Central memory CD8-positive, alpha-beta T cell (primary cell): ENCODE measurements around the gene CLIP1.
"Not testable (repeated sequence)": the region's sequence is repeated elsewhere in the genome, so short reads cannot be mapped to it uniquely, and the experiment has no call there.

ENCODE experiments used
- ATAC-seq: fragments of 150-1000 bp; cut with Tn5 transposase; replicated peaks from 2 replicates; pipeline ENCODE4 v1.10.0; 2022; ENCODE audit warnings: mild to moderate bottlenecking, moderate FRiP score, moderate number of reproducible peaks; ENCODE audit not compliant: poor library complexity, severe bottlenecking; ENCODE audit errors: extremely low read depth
- DNase-seq, 2 donors: peaks; one replicate each; pipeline ENCODE4 v3.0.0; 2021; ENCODE audit warnings: low spot score in 2 of 2
- H3K27ac Mint-ChIP-seq: one replicate; pipeline ENCODE4 v1.8.0; 2022; ENCODE audit warnings: low read depth, mild to moderate bottlenecking, moderate library complexity, mixed read lengths
- H3K27me3 Mint-ChIP-seq: one replicate; pipeline ENCODE4 v1.8.0; 2022; ENCODE audit warnings: mixed read lengths
- H3K36me3 Mint-ChIP-seq: one replicate; pipeline ENCODE4 v1.8.0; 2022; ENCODE audit warnings: mild to moderate bottlenecking, moderate library complexity, mixed read lengths; ENCODE audit not compliant: insufficient read depth
- H3K4me1 Mint-ChIP-seq: one replicate; pipeline ENCODE4 v1.8.0; 2022; ENCODE audit warnings: mixed read lengths
- H3K4me3 Mint-ChIP-seq: one replicate; pipeline ENCODE4 v1.8.0; 2022; ENCODE audit warnings: mild to moderate bottlenecking, moderate library complexity, mixed read lengths
- H3K9me3 Mint-ChIP-seq: one replicate; pipeline ENCODE4 v1.8.0; 2022; ENCODE audit warnings: mixed read lengths

Gene CLIP1

GRCh38 chr12:122422730-122423257, 325 bp upstream of the CLIP1 start:
- H3K27ac Mint-ChIP-seq = peak overlapping the region; percentile 83
- no peaks in the 10 kb centered on the region for H3K27me3 Mint-ChIP-seq
- peaks cover 25% of the 10 kb centered on the region for H3K4me1 Mint-ChIP-seq
- H3K9me3 Mint-ChIP-seq = no peaks in the 10 kb centered on the region
- peaks cover 3% of the 10 kb centered on the region for H3K36me3 Mint-ChIP-seq
- DNase-seq (no peak), ATAC-seq (no peak)
- peak overlapping the region; percentile 87 for H3K4me3 Mint-ChIP-seq

GRCh38 chr12:122421187-122421820, 1.2 kb downstream of the CLIP1 start:
- H3K27ac Mint-ChIP-seq = peak overlapping the region; percentile 89
- H3K27me3 Mint-ChIP-seq = no peaks in the 10 kb centered on the region
- DNase-seq (no peak), ATAC-seq (peak; percentile 5)
- H3K9me3 Mint-ChIP-seq = no peaks in the 10 kb centered on the region
- peaks cover 3% of the 10 kb centered on the region for H3K36me3 Mint-ChIP-seq
- H3K4me1 Mint-ChIP-seq = peaks cover 27% of the 10 kb centered on the region
- H3K4me3 Mint-ChIP-seq = peak overlapping the region; percentile 88

GRCh38 chr12:122420471-122421162, 1.9 kb downstream of the CLIP1 start:
- no peaks in the 10 kb centered on the region for H3K9me3 Mint-ChIP-seq
- peaks cover 3% of the 10 kb centered on the region for H3K36me3 Mint-ChIP-seq
- DNase-seq (no peak), ATAC-seq (no peak)
- peaks cover 27% of the 10 kb centered on the region for H3K4me1 Mint-ChIP-seq
- H3K27ac Mint-ChIP-seq = peak overlapping the region; percentile 89
- H3K27me3 Mint-ChIP-seq = no peaks in the 10 kb centered on the region
- H3K4me3 Mint-ChIP-seq = peak overlapping the region; percentile 88

GRCh38 chr12:122419094-122419493, 3.4 kb downstream of the CLIP1 start:
- not testable (repeated sequence) for H3K4me3 Mint-ChIP-seq, ATAC-seq
- H3K4me1 Mint-ChIP-seq = peaks cover 28% of the 10 kb centered on the region

GRCh38 chr12:122415665-122416064, 6.8 kb downstream of the CLIP1 start:
- H3K36me3 Mint-ChIP-seq, ATAC-seq, H3K27ac Mint-ChIP-seq, H3K4me3 Mint-ChIP-seq, H3K9me3 Mint-ChIP-seq, H3K27me3 Mint-ChIP-seq, DNase-seq: not testable (repeated sequence)
- peaks cover 31% of the 10 kb centered on the region for H3K4me1 Mint-ChIP-seq

More at GRCh38 chr12:122419094-122419493, 3.4 kb downstream of the CLIP1 start:
- not testable (repeated sequence) for H3K9me3 Mint-ChIP-seq, H3K27ac Mint-ChIP-seq, H3K27me3 Mint-ChIP-seq, H3K36me3 Mint-ChIP-seq, DNase-seq

- H3K27me3 Mint-ChIP-seq = no peaks in the 10 kb centered on the region
- H3K9me3 Mint-ChIP-seq = no peaks in the 10 kb centered on the region
- H3K36me3 Mint-ChIP-seq = peaks cover 2% of the 10 kb centered on the region
- ATAC-seq = no peak
- peaks cover 31% of the 10 kb centered on the region for H3K4me1 Mint-ChIP-seq
- no peak for DNase-seq
- H3K4me3 Mint-ChIP-seq = no peak overlapping the region
- peak overlapping the region; percentile 77 for H3K27ac Mint-ChIP-seq
These were observed 8.7 kb downstream of the CLIP1 start for GRCh38 chr12:122413516-122414404.

GRCh38 chr12:122412851-122413433, 9.5 kb downstream of the CLIP1 start:
- H3K27me3 Mint-ChIP-seq = no peaks in the 10 kb centered on the region
- peaks cover 25% of the 10 kb centered on the region for H3K4me1 Mint-ChIP-seq
- no peaks in the 10 kb centered on the region for H3K9me3 Mint-ChIP-seq
- H3K27ac Mint-ChIP-seq = peak overlapping the region; percentile 77
- ATAC-seq (peak; percentile 72), DNase-seq (no peak)
- peak overlapping the region; percentile 38 for H3K4me3 Mint-ChIP-seq
- H3K36me3 Mint-ChIP-seq = peaks cover 2% of the 10 kb centered on the region

GRCh38 chr12:122411537-122411936, 10.9 kb downstream of the CLIP1 start:
- ATAC-seq (no peak), DNase-seq (no peak)
- Mint-ChIP-seq H3K27ac (no peak overlapping the region), H3K9me3 (no peaks in the 10 kb centered on the region), H3K27me3 (no peaks in the 10 kb centered on the region), H3K4me3 (peak overlapping the region; percentile 49), H3K36me3 (peaks cover 2% of the 10 kb centered on the region), H3K4me1 (peaks cover 26% of the 10 kb centered on the region)

GRCh38 chr12:122407208-122407607, 15.3 kb downstream of the CLIP1 start:
- H3K27me3 Mint-ChIP-seq = no peaks in the 10 kb centered on the region
- no peaks in the 10 kb centered on the region for H3K9me3 Mint-ChIP-seq
- ATAC-seq = no peak
- DNase-seq = no peak
- no peak overlapping the region for H3K4me3 Mint-ChIP-seq
- H3K4me1 Mint-ChIP-seq = peaks cover 31% of the 10 kb centered on the region
- H3K27ac Mint-ChIP-seq = peak overlapping the region; percentile 41
- peaks cover 5% of the 10 kb centered on the region for H3K36me3 Mint-ChIP-seq

- no peaks in the 10 kb centered on the region for H3K27me3 Mint-ChIP-seq
- ATAC-seq (no peak), DNase-seq (no peak)
- peaks cover 5% of the 10 kb centered on the region for H3K36me3 Mint-ChIP-seq
- no peak overlapping the region for H3K27ac Mint-ChIP-seq
- peaks cover 30% of the 10 kb centered on the region for H3K4me1 Mint-ChIP-seq
- H3K9me3 Mint-ChIP-seq = no peaks in the 10 kb centered on the region
- H3K4me3 Mint-ChIP-seq = no peak overlapping the region
These were observed 15.7 kb downstream of the CLIP1 start for GRCh38 chr12:122406701-122407164.

GRCh38 chr12:122403831-122404230, 18.6 kb downstream of the CLIP1 start:
- H3K4me3 Mint-ChIP-seq = no peak overlapping the region
- H3K27me3 Mint-ChIP-seq = no peaks in the 10 kb centered on the region
- H3K4me1 Mint-ChIP-seq = peaks cover 41% of the 10 kb centered on the region
- H3K36me3 Mint-ChIP-seq = peaks cover 11% of the 10 kb centered on the region
- no peaks in the 10 kb centered on the region for H3K9me3 Mint-ChIP-seq
- DNase-seq = no peak
- H3K27ac Mint-ChIP-seq = no peak overlapping the region
- ATAC-seq = no peak
